ENCODE measurements around the gene CCDC187. TPM values are rescaled to one million over a fixed set of nuclear protein-coding genes. Genes with fewer than 3 reads are reported as not detected.
"Not testable (repeated sequence)": the region's sequence is repeated elsewhere in the genome, so short reads cannot be mapped to it uniquely, and the experiment has no call there.

Gene CCDC187
- polyA plus RNA-seq, 3 donors: not detected

GRCh38 chr9:136352682-136353081 is 48.8 kb upstream of the CCDC187 start:
- H3K9me3 Mint-ChIP-seq: no peaks in the 10 kb centered on the region
- 87% methylated on average over 13 of the region's 16 CpGs for WGBS (ENCODE audit: insufficient coverage)
- no peaks in the 10 kb centered on the region for H4K20me1 ChIP-seq (ENCODE audit: insufficient read depth, low read length)

GRCh38 chr9:136351868-136352267 is 48.0 kb upstream of the CCDC187 start:
- H2AFZ ChIP-seq (ENCODE audit: insufficient read depth, low read depth, low read length, poor library complexity, severe bottlenecking); H3K79me2 ChIP-seq (ENCODE audit: insufficient read depth, low read length); H3K36me3 ChIP-seq (replicated peaks in 1 of 2; ENCODE audit: control insufficient read depth in 1 of 2, insufficient read depth in 2 of 2, low read length in 2 of 2); H3K4me3 ChIP-seq (replicated peaks in 1 of 3; ENCODE audit: low read depth in 2 of 3, low read length in 3 of 3); H3K36me3 Mint-ChIP-seq; H3K4me1 Mint-ChIP-seq; H3K4me3 Mint-ChIP-seq; H3K9me3 Mint-ChIP-seq; H4K20me1 ChIP-seq (ENCODE audit: insufficient read depth, low read length); H3K27ac Mint-ChIP-seq; H3K27me3 ChIP-seq (ENCODE audit: control insufficient read depth in 2 of 2, insufficient read depth in 2 of 2, low read length in 2 of 2); H3K4me1 ChIP-seq (ENCODE audit: control insufficient read depth in 1 of 2, insufficient read depth in 2 of 2, low read length in 2 of 2); H3K4me2 ChIP-seq (replicated peaks; ENCODE audit: extremely low read depth, low read length, poor library complexity, severe bottlenecking); H3K27ac ChIP-seq (ENCODE audit: low read depth in 1 of 2, low read length in 2 of 2); H3K9me3 ChIP-seq (replicated peaks in 1 of 2; ENCODE audit: control insufficient read depth in 1 of 2, insufficient read depth in 1 of 2, low read length in 2 of 2); DNase-seq; intact Hi-C loops (cut with micrococcal nuclease); H3K27me3 Mint-ChIP-seq (ENCODE audit: low read depth in 3 of 3); H3K9ac ChIP-seq (ENCODE audit: insufficient read depth, low read length, poor library complexity, severe bottlenecking): not testable (repeated sequence)
- 96% methylated on average over 7 of the region's 24 CpGs for WGBS (ENCODE audit: insufficient coverage)

More at GRCh38 chr9:136352682-136353081, 48.8 kb upstream of the CCDC187 start:
- no peak for DNase-seq
- Mint-ChIP-seq H3K4me3 (no peak overlapping the region), H3K27me3 (ENCODE audit: low read depth in 3 of 3) (peaks cover 0 to 5% (median 1%) of the 10 kb centered on the region in 3 donors), H3K4me1 (no peaks in the 10 kb centered on the region), H3K36me3 (no peaks in the 10 kb centered on the region), H3K27ac (no peak overlapping the region)
- intact Hi-C loops (cut with micrococcal nuclease): no loop called here
- Histone ChIP-seq H3K27me3 (ENCODE audit: control insufficient read depth in 2 of 2, insufficient read depth in 2 of 2, low read length in 2 of 2) (no peaks in the 10 kb centered on the region), H3K79me2 (ENCODE audit: insufficient read depth, low read length) (no peaks in the 10 kb centered on the region), H3K9ac (ENCODE audit: insufficient read depth, low read length, poor library complexity, severe bottlenecking) (no peak overlapping the region), H3K9me3 (replicated peaks in 1 of 2; ENCODE audit: control insufficient read depth in 1 of 2, insufficient read depth in 1 of 2, low read length in 2 of 2) (no peaks in the 10 kb centered on the region), H3K4me2 (replicated peaks; ENCODE audit: extremely low read depth, low read length, poor library complexity, severe bottlenecking) (no peak overlapping the region), H3K36me3 (replicated peaks in 1 of 2; ENCODE audit: control insufficient read depth in 1 of 2, insufficient read depth in 2 of 2, low read length in 2 of 2) (no peaks in the 10 kb centered on the region), H3K27ac (ENCODE audit: low read depth in 1 of 2, low read length in 2 of 2) (no peak overlapping the region), H3K4me3 (replicated peaks in 1 of 3; ENCODE audit: low read depth in 2 of 3, low read length in 3 of 3) (no peak overlapping the region), H2AFZ (ENCODE audit: insufficient read depth, low read depth, low read length, poor library complexity, severe bottlenecking) (no peak overlapping the region), H3K4me1 (ENCODE audit: control insufficient read depth in 1 of 2, insufficient read depth in 2 of 2, low read length in 2 of 2) (no peaks in the 10 kb centered on the region)
- TF ChIP-seq CTCF (IDR thresholded peaks at IDR 0.05): no peak
